Neural cell (in vitro differentiated cells): Measurements from ENCODE around the gene ACOX1. TPM values are rescaled to one million over a fixed set of nuclear protein-coding genes. Genes with fewer than 3 reads are reported as not detected.

Experiments used
- H2AFZ ChIP-seq: fragments of 200-600, 300-800 bp; sonication (generic), shearing (Covaris generic); 2 replicates; pipeline ENCODE4 v1.6.0; 2014; ENCODE audit warnings: low read depth, mild to moderate bottlenecking, antibody characterized with exemption, low read length, moderate library complexity
- H3F3A ChIP-seq: fragments of 200-600 bp; shearing (Covaris generic); 2 replicates; pipeline ENCODE4 v1.6.1; 2016; ENCODE audit warnings: mild to moderate bottlenecking, moderate library complexity, mixed read lengths, antibody characterized with exemption, low read length; ENCODE audit not compliant: insufficient read depth, poor library complexity, severe bottlenecking
- H3K27ac ChIP-seq: fragments of 200-600, 300-800 bp; sonication (generic), shearing (Covaris generic); 2 replicates; pipeline ENCODE4 v1.5.1; 2014; ENCODE audit warnings: mild to moderate bottlenecking, low read length, moderate library complexity
- H3K27me3 ChIP-seq: fragments of 300-800, 200-600 bp; sonication (generic), shearing (Covaris generic); 2 replicates; pipeline ENCODE4 v1.6.0; 2014; ENCODE audit warnings: mild to moderate bottlenecking, low read depth, low read length, moderate library complexity; ENCODE audit not compliant: insufficient read depth
- H3K36me3 ChIP-seq: fragments of 300-800, 200-600 bp; sonication (generic), shearing (Covaris generic); 2 replicates; pipeline ENCODE4 v1.5.1; 2014; ENCODE audit warnings: mild to moderate bottlenecking, antibody characterized with exemption, low read length, moderate library complexity; ENCODE audit not compliant: insufficient read depth
- H3K4me2 ChIP-seq: fragments of 300-800, 200-600 bp; sonication (generic), shearing (Covaris generic); 2 replicates; pipeline ENCODE4 v1.6.0; 2014; ENCODE audit warnings: mild to moderate bottlenecking, low read length
- H3K4me3 ChIP-seq: fragments of 300-800, 200-600 bp; sonication (generic), shearing (Covaris generic); 2 replicates; pipeline ENCODE4 v1.5.1; 2014; ENCODE audit warnings: mild to moderate bottlenecking, low read length, moderate library complexity
- H3K79me2 ChIP-seq: fragments of 200-600 bp; shearing (Covaris generic); replicated peaks from 2 replicates; pipeline ENCODE4 v1.6.0; 2014; ENCODE audit warnings: mild to moderate bottlenecking, low read length, moderate library complexity; ENCODE audit not compliant: insufficient read depth
- H3K9ac ChIP-seq: fragments of 300-800, 200-600 bp; sonication (generic), shearing (Covaris generic); 2 replicates; pipeline ENCODE4 v1.6.1; 2016; ENCODE audit warnings: mild to moderate bottlenecking, low read length, mixed read lengths
- H3K9me2 ChIP-seq: fragments of 200-600 bp; shearing (Covaris generic); 2 replicates; pipeline ENCODE4 v1.6.1; 2016; ENCODE audit warnings: mild to moderate bottlenecking, low read length, mixed read lengths; ENCODE audit not compliant: insufficient read depth
- H3K9me3 ChIP-seq: fragments of 200-600, 300-800 bp; sonication (generic), shearing (Covaris generic); 2 replicates; pipeline ENCODE4 v1.6.1; 2016; ENCODE audit warnings: mild to moderate bottlenecking, mixed run types, low read length, moderate library complexity, mixed read lengths
- H4K20me1 ChIP-seq: fragments of 200-600 bp; shearing (Covaris generic); 2 replicates; pipeline ENCODE4 v1.6.1; 2016; ENCODE audit warnings: mild to moderate bottlenecking, mixed run types; ENCODE audit not compliant: insufficient read depth
- CTCF ChIP-seq: fragments of 450-650 bp; IDR thresholded peaks from 2 replicates; pipeline ENCODE4 v1.5.1; 2014; ENCODE audit warnings: antibody characterized with exemption, mild to moderate bottlenecking, moderate library complexity; ENCODE audit not compliant: poor library complexity, severe bottlenecking
- EP300 ChIP-seq: fragments of 450-650 bp; conservative IDR thresholded peaks from 2 replicates; pipeline ENCODE4 v1.6.1; 2014; ENCODE audit warnings: antibody characterized with exemption, mild to moderate bottlenecking, moderate library complexity; ENCODE audit not compliant: poor library complexity, severe bottlenecking
- EZH2 ChIP-seq: fragments of 200-600, 300-800 bp; shearing (Covaris generic), sonication (generic); IDR thresholded peaks from 2 replicates; pipeline ENCODE4 v1.6.1; 2014; ENCODE audit warnings: antibody characterized with exemption, low read length, borderline replicate concordance, mild to moderate bottlenecking; ENCODE audit not compliant: insufficient read depth, poor library complexity, severe bottlenecking
- MXI1 ChIP-seq: fragments of 450-650 bp; conservative IDR thresholded peaks from 2 replicates; pipeline ENCODE4 v1.6.1; 2014; ENCODE audit warnings: antibody characterized with exemption, mild to moderate bottlenecking; ENCODE audit not compliant: poor library complexity, severe bottlenecking
- POLR2AphosphoS5 ChIP-seq: IDR thresholded peaks from 2 replicates; pipeline ENCODE4 v1.6.1; 2012
- RAD21 ChIP-seq: fragments of 450-650 bp; conservative IDR thresholded peaks from 2 replicates; pipeline ENCODE4 v1.6.1; 2014; ENCODE audit warnings: antibody characterized with exemption, mild to moderate bottlenecking, moderate library complexity
- REST ChIP-seq: IDR thresholded peaks from 2 replicates; pipeline ENCODE4 v1.6.1; 2012; ENCODE audit warnings: borderline replicate concordance
- SMC3 ChIP-seq: fragments of 450-650 bp; conservative IDR thresholded peaks from 2 replicates; pipeline ENCODE4 v1.6.1; 2014; ENCODE audit warnings: antibody characterized with exemption, mild to moderate bottlenecking, moderate library complexity; ENCODE audit not compliant: poor library complexity
- TAF1 ChIP-seq: IDR thresholded peaks from 2 replicates; pipeline ENCODE4 v1.6.1; 2012; ENCODE audit warnings: low read depth
- polyA plus RNA-seq: library from polyadenylated mRNA; depleted of rRNA; stranded (reverse); fragments of >200 nt; gene quantifications from 2 replicates; pipeline ENCODE4 v1.2.3, GENCODE V29; 2014

Gene ACOX1
- polyA plus RNA-seq, 1 donor from 2014 or later: 31.2 TPM

GRCh38 chr17:76002100-76002499, 23.1 kb upstream of the ACOX1 start:
- H3F3A ChIP-seq: no peaks in the 10 kb centered on the region
- H3K27me3 ChIP-seq: no peaks in the 10 kb centered on the region

GRCh38 chr17:76000755-76001521, 22.0 kb upstream of the ACOX1 start, which contains the start of gene CDK3:
CDK3 (plus strand) TSS chr17:76000855; CDS start chr17:76001426, 571 bp downstream.
- no peaks in the 10 kb centered on the region for H3K9me3 ChIP-seq
- H3K9ac ChIP-seq: no peak within 1 kb of the TSS
- no peak within 1 kb of the TSS for H3K4me2 ChIP-seq
- H3K4me3 ChIP-seq: no peak within 1 kb of the TSS
- TF ChIP-seq CTCF (no peak), POLR2AphosphoS5 (no peak), SMC3 (no peak), TAF1 (no peak)
- H3F3A ChIP-seq: no peaks in the 10 kb centered on the region
- no peak within 1 kb of the TSS for H3K27ac ChIP-seq
- H3K79me2 ChIP-seq: no peaks in the 10 kb centered on the region
- H2AFZ ChIP-seq: no peak within 1 kb of the TSS
- no peaks in the 10 kb centered on the region for H3K27me3 ChIP-seq
- no peaks in the 10 kb centered on the region for H4K20me1 ChIP-seq
- no peaks in the 10 kb centered on the region for H3K9me2 ChIP-seq
- H3K36me3 ChIP-seq: no peaks in the 10 kb centered on the region

More at GRCh38 chr17:76002100-76002499, 23.1 kb upstream of the ACOX1 start:
- Histone ChIP-seq H3K27ac (no peak overlapping the region), H2AFZ (no peak overlapping the region), H4K20me1 (no peaks in the 10 kb centered on the region), H3K4me2 (no peak overlapping the region), H3K9me2 (no peaks in the 10 kb centered on the region), H3K36me3 (no peaks in the 10 kb centered on the region), H3K79me2 (no peaks in the 10 kb centered on the region), H3K9ac (no peak overlapping the region), H3K4me3 (no peak overlapping the region), H3K9me3 (no peaks in the 10 kb centered on the region)
- TF ChIP-seq CTCF (no peak), TAF1 (no peak), POLR2AphosphoS5 (no peak), EZH2 (no peak), RAD21 (no peak), REST (no peak), EP300 (no peak), MXI1 (no peak), SMC3 (no peak)
